Measurements from ENCODE around the gene RASSF10.

- TF ChIP-seq YY1 (IDR thresholded peaks at IDR 0.05; ENCODE audit: extremely low read depth, insufficient replicate concordance, low read depth, low read length), result no peak
- no peak for TF ChIP-seq EGR1 (IDR thresholded peaks at IDR 0.05; ENCODE audit: low read depth)
These were observed 43.0 kb downstream of the RASSF10 start for GRCh38 chr11:13052130-13052571.

Measured in HCT116 (cell line).